ENCODE results near the gene MUC5AC.

The MUC5AC gene, protein sequence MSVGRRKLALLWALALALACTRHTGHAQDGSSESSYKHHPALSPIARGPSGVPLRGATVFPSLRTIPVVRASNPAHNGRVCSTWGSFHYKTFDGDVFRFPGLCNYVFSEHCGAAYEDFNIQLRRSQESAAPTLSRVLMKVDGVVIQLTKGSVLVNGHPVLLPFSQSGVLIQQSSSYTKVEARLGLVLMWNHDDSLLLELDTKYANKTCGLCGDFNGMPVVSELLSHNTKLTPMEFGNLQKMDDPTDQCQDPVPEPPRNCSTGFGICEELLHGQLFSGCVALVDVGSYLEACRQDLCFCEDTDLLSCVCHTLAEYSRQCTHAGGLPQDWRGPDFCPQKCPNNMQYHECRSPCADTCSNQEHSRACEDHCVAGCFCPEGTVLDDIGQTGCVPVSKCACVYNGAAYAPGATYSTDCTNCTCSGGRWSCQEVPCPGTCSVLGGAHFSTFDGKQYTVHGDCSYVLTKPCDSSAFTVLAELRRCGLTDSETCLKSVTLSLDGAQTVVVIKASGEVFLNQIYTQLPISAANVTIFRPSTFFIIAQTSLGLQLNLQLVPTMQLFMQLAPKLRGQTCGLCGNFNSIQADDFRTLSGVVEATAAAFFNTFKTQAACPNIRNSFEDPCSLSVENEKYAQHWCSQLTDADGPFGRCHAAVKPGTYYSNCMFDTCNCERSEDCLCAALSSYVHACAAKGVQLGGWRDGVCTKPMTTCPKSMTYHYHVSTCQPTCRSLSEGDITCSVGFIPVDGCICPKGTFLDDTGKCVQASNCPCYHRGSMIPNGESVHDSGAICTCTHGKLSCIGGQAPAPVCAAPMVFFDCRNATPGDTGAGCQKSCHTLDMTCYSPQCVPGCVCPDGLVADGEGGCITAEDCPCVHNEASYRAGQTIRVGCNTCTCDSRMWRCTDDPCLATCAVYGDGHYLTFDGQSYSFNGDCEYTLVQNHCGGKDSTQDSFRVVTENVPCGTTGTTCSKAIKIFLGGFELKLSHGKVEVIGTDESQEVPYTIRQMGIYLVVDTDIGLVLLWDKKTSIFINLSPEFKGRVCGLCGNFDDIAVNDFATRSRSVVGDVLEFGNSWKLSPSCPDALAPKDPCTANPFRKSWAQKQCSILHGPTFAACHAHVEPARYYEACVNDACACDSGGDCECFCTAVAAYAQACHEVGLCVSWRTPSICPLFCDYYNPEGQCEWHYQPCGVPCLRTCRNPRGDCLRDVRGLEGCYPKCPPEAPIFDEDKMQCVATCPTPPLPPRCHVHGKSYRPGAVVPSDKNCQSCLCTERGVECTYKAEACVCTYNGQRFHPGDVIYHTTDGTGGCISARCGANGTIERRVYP (N-terminal part only)

DNA sequence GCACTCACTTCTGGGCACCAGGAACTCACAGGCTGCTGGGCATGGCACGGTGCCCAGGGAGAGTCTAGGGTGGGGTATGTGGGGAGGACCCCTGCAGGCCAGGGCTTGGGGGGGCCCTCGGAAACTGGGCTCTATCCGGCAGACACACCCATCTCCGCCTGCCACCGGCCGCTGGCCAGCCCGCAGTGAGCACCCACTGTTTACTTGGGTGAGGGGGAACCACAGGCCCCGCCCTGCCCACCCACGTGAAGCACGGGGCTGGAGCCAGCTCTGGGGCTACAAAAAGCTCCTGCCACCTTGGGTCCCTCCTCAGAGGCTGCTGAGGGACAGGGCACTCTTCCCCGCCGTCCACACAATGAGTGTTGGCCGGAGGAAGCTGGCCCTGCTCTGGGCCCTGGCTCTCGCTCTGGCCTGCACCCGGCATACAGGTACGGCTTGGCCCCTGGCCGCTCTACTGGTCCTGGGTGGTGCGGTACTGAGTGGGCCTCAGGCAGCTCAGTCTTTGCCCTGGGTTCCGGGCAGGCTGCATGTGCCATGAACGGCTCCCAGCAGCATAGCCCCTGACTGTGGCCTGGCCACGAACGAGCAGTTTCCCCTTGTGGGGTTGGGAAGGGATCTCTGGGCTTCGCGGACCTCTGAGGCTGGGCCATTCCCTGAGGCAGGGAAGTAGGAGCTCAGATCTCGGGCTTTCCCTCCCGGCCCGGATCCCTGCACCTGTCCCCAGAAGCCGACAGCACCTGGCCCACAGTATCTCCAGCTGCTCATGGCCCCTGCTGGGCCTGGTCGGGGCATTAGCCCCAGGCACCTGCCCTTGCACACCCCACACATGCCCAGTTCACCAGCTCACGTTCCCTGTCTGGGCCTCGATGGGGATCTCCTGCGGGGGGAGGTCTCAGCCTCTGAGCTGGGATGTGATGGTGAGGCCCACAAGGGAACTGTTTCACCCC lies at the start of gene MUC5AC:
TSS of gene MUC5AC (plus strand) at position 309 of the 947 bp plus-strand sequence. CDS start at position 356, 47 bp downstream.
- Histone ChIP-seq H3K36me3 (ENCODE audit: insufficient read depth, low read length) (no peaks in the 10 kb centered on the region), H3K4me1 (ENCODE audit: control insufficient read depth, insufficient read depth, low read length, unreplicated experiment) (peaks cover 13% of the 10 kb centered on the region), H3K4me3 (ENCODE audit: low read depth, low read length) (no peak within 1 kb of the TSS), H3K27ac (ENCODE audit: low read depth, low read length) (no peak within 1 kb of the TSS), H3K79me2 (ENCODE audit: control insufficient read depth, insufficient read depth, low read length, unreplicated experiment) (no peaks in the 10 kb centered on the region), H3K27me3 (ENCODE audit: insufficient read depth, low read length) (no peaks in the 10 kb centered on the region), H2AFZ (ENCODE audit: low read length, unreplicated experiment) (no peak within 1 kb of the TSS)

DNA sequence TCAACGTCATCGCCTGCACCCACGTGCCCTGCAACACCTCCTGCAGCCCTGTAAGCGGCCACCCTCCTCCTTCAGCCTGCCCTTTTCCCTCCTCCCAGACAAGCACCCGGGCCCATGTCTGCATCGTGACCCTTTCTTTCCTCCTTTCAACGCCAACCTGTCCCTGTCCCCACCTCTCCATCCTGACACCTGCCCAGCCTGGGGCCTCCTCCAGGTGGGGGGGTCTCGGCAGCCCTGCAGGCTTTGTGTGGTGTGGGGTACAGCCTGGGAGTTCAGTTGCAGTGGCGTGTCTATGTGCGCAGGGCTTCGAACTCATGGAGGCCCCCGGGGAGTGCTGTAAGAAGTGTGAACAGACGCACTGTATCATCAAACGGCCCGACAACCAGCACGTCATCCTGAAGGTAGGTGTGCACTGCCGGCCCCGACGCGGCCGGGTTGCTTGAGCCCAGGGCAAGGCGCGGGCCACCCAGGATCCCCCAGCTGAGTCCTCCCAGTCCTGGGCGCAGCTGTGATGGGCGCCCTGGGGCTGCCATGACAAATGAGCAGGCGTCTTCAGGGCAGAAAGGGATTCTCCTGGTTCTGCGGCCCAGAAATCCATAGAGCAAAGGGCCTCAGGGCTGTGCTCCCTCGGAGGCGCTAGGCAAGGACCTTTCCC lies 49.4 kb upstream of the MUC5AC start:
- no peak overlapping the region for H2AFZ ChIP-seq (ENCODE audit: low read length, unreplicated experiment)
- no peaks in the 10 kb centered on the region for H3K4me1 ChIP-seq (ENCODE audit: control insufficient read depth, insufficient read depth, low read length, unreplicated experiment)
- no peaks in the 10 kb centered on the region for H3K79me2 ChIP-seq (ENCODE audit: control insufficient read depth, insufficient read depth, low read length, unreplicated experiment)
- no peak overlapping the region for H3K27ac ChIP-seq (ENCODE audit: low read depth, low read length)
- H3K4me3 ChIP-seq (ENCODE audit: low read depth, low read length), result no peak overlapping the region
- H3K27me3 ChIP-seq (ENCODE audit: insufficient read depth, low read length), result peaks cover 9% of the 10 kb centered on the region
- H3K36me3 ChIP-seq (ENCODE audit: insufficient read depth, low read length), result no peaks in the 10 kb centered on the region

GRCh38 chr11:1109101-1109917 lies 48.4 kb upstream of the MUC5AC start:
- no peaks in the 10 kb centered on the region for H3K79me2 ChIP-seq (ENCODE audit: control insufficient read depth, insufficient read depth, low read length, unreplicated experiment)
- H2AFZ ChIP-seq (ENCODE audit: low read length, unreplicated experiment), result no peak overlapping the region
- H3K4me1 ChIP-seq (ENCODE audit: control insufficient read depth, insufficient read depth, low read length, unreplicated experiment), result no peaks in the 10 kb centered on the region
- H3K36me3 ChIP-seq (ENCODE audit: insufficient read depth, low read length), result no peaks in the 10 kb centered on the region
- H3K27ac ChIP-seq (ENCODE audit: low read depth, low read length), result no peak overlapping the region
- no peak overlapping the region for H3K4me3 ChIP-seq (ENCODE audit: low read depth, low read length)
- H3K27me3 ChIP-seq (ENCODE audit: insufficient read depth, low read length), result peaks cover 9% of the 10 kb centered on the region

DNA sequence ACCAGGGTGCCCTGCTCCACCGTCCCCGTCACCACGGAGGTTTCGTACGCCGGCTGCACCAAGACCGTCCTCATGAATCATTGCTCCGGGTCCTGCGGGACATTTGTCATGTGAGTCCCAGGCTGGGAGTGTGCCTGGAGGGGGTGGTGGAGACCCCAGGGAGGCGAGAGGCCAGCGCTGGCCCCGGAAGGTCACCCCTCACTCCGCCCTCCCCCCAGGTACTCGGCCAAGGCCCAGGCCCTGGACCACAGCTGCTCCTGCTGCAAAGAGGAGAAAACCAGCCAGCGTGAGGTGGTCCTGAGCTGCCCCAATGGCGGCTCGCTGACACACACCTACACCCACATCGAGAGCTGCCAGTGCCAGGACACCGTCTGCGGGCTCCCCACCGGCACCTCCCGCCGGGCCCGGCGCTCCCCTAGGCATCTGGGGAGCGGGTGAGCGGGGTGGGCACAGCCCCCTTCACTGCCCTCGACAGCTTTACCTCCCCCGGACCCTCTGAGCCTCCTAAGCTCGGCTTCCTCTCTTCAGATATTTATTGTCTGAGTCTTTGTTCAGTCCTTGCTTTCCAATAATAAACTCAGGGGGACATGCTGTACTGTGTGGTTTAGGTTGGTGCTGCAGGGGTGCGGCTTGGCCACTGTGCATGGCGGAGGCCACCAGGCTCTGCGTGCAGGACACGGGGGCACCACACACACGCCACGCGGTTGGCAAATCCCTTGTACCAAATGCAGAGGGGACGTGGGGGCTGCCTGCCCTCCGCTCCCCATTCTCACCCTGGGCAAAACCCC lies 47.6 kb upstream of the MUC5AC start:
- H3K27me3 ChIP-seq (ENCODE audit: insufficient read depth, low read length), result peaks cover 9% of the 10 kb centered on the region
- no peaks in the 10 kb centered on the region for H3K79me2 ChIP-seq (ENCODE audit: control insufficient read depth, insufficient read depth, low read length, unreplicated experiment)
- no peak overlapping the region for H2AFZ ChIP-seq (ENCODE audit: low read length, unreplicated experiment)
- no peak overlapping the region for H3K27ac ChIP-seq (ENCODE audit: low read depth, low read length)
- H3K4me1 ChIP-seq (ENCODE audit: control insufficient read depth, insufficient read depth, low read length, unreplicated experiment), result no peaks in the 10 kb centered on the region
- H3K36me3 ChIP-seq (ENCODE audit: insufficient read depth, low read length), result no peaks in the 10 kb centered on the region
- H3K4me3 ChIP-seq (ENCODE audit: low read depth, low read length), result no peak overlapping the region

DNA sequence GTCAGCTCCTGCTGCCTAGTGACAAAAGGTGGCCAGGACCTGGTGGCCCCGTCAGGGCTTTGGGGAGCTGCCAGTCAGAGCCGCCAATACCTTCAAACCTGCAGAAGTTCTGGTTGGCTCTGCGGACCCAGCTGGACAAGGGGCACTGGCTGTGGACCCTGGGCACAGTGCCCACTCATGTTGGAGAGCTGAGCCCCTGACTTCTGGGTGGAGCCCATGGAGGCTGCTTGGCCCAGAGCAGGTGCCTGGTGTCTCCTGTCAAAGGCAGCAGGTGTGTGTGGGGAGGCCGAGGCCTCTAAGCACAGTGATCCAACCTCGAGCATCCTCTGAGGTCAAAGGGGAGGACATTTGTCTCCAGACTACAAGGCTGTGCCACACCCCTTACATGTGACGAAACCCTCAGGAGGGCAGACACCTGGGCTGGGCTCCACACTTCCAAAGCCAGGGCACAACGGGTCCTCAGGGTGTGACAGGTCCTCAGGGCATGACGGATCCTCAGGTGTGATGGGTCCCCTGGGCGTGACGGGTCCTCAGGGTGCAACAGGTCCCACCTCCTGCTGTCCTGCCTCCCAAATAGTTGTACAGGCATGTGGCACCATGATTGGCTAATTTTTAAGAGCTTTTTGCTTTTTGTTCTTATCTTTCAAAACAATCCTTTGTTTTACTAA lies 46.1 kb upstream of the MUC5AC start:
- Histone ChIP-seq H3K4me3 (ENCODE audit: low read depth, low read length) (no peak overlapping the region), H2AFZ (ENCODE audit: low read length, unreplicated experiment) (no peak overlapping the region), H3K4me1 (ENCODE audit: control insufficient read depth, insufficient read depth, low read length, unreplicated experiment) (no peaks in the 10 kb centered on the region), H3K36me3 (ENCODE audit: insufficient read depth, low read length) (no peaks in the 10 kb centered on the region), H3K27me3 (ENCODE audit: insufficient read depth, low read length) (peaks cover 9% of the 10 kb centered on the region), H3K79me2 (ENCODE audit: control insufficient read depth, insufficient read depth, low read length, unreplicated experiment) (no peaks in the 10 kb centered on the region), H3K27ac (ENCODE audit: low read depth, low read length) (no peak overlapping the region)

- Histone ChIP-seq H3K4me1 (ENCODE audit: control insufficient read depth, insufficient read depth, low read length, unreplicated experiment) (no peaks in the 10 kb centered on the region), H2AFZ (ENCODE audit: low read length, unreplicated experiment) (no peak overlapping the region), H3K79me2 (ENCODE audit: control insufficient read depth, insufficient read depth, low read length, unreplicated experiment) (no peaks in the 10 kb centered on the region), H3K27me3 (ENCODE audit: insufficient read depth, low read length) (peaks cover 5% of the 10 kb centered on the region; the same call in 1 of the 2 replicates), H3K27ac (ENCODE audit: low read depth, low read length) (no peak overlapping the region), H3K4me3 (ENCODE audit: low read depth, low read length) (no peak overlapping the region), H3K36me3 (ENCODE audit: insufficient read depth, low read length) (no peaks in the 10 kb centered on the region)
These were observed 45.2 kb upstream of the MUC5AC start for GRCh38 chr11:1112351-1113191.

GRCh38 chr11:1113405-1114201 lies 44.1 kb upstream of the MUC5AC start:
- peaks cover 4% of the 10 kb centered on the region; the same call in 1 of the 2 replicates for H3K27me3 ChIP-seq (ENCODE audit: insufficient read depth, low read length)
- no peaks in the 10 kb centered on the region for H3K36me3 ChIP-seq (ENCODE audit: insufficient read depth, low read length)
- H3K79me2 ChIP-seq (ENCODE audit: control insufficient read depth, insufficient read depth, low read length, unreplicated experiment), result no peaks in the 10 kb centered on the region
- no peak overlapping the region for H3K4me3 ChIP-seq (ENCODE audit: low read depth, low read length)
- no peak overlapping the region for H2AFZ ChIP-seq (ENCODE audit: low read length, unreplicated experiment)
- no peaks in the 10 kb centered on the region for H3K4me1 ChIP-seq (ENCODE audit: control insufficient read depth, insufficient read depth, low read length, unreplicated experiment)
- H3K27ac ChIP-seq (ENCODE audit: low read depth, low read length), result no peak overlapping the region
